Choroid plexus epithelial cell (primary cell): ENCODE results near the gene STEAP3.
A peak's percentile ranks its signal among the peaks of the same experiment; 100 is the strongest.

Experiments
- DNase-seq: peaks from one replicate; pipeline ENCODE4 v3.0.0-alpha.2; 2010; ENCODE audit warnings: low read depth
- H3K4me3 ChIP-seq: 2 replicates; pipeline ENCODE4 v1.5.1; 2011; ENCODE audit warnings: low read depth, mild to moderate bottlenecking, control low read depth, low read length, moderate library complexity
- CTCF ChIP-seq: conservative IDR thresholded peaks from 2 replicates; pipeline ENCODE4 v1.5.1; 2011; ENCODE audit warnings: low read depth, mild to moderate bottlenecking, control low read depth, inconsistent platforms, low read length, moderate library complexity

Gene STEAP3

GRCh38 chr2:119219873-119220272 is 3.8 kb upstream of the STEAP3 start:
- H3K4me3 ChIP-seq = no peak overlapping the region
- TF ChIP-seq CTCF = no peak
- DNase-seq = peak; percentile 61

- H3K4me3 ChIP-seq = no peak overlapping the region
- no peak for DNase-seq
- TF ChIP-seq CTCF = no peak
These were observed 2.8 kb upstream of the STEAP3 start for GRCh38 chr2:119220720-119221301.

GRCh38 chr2:119221609-119222008 is 2.0 kb upstream of the STEAP3 start:
- no peak for TF ChIP-seq CTCF
- DNase-seq = no peak
- no peak overlapping the region for H3K4me3 ChIP-seq

GRCh38 chr2:119222213-119222612 is 1.4 kb upstream of the STEAP3 start:
- no peak for DNase-seq
- no peak for TF ChIP-seq CTCF
- H3K4me3 ChIP-seq = no peak overlapping the region

GRCh38 chr2:119222863-119223520 is 642 bp upstream of the STEAP3 start:
- peak overlapping the region; percentile 75 for H3K4me3 ChIP-seq
- DNase-seq = no peak
- no peak for TF ChIP-seq CTCF

GRCh38 chr2:119224391-119225104 is 914 bp downstream of the STEAP3 start:
- no peak for TF ChIP-seq CTCF
- DNase-seq = no peak
- peak overlapping the region; percentile 75 for H3K4me3 ChIP-seq
